Right lobe of liver (tissue), 4 donors: Measurements from ENCODE around the gene CCDC102A.

Experiments
- CTCF ChIP-seq, 4 donors: fragments of 200-600 bp in 3 of 4; fragments of 450-650 bp in 1 of 4; IDR thresholded peaks; one replicate each; pipeline versions ENCODE4 v1.5.1 to v1.8.0; 2016 to 2022; ENCODE audit warnings: antibody characterized with exemption in 4 of 4, mild to moderate bottlenecking in 2 of 4
- POLR2A ChIP-seq: fragments of 450-650 bp; IDR thresholded peaks from one replicate; pipeline ENCODE4 v1.6.1; 2017; ENCODE audit warnings: antibody characterized with exemption, mild to moderate bottlenecking
- donor health status: DM: no; HTN: no; CAD: no.
- donor health status: DM: no; HTN: no; CAD: no.
- donor health status: DM: no; HTN: yes; CAD: no.

GRCh38 chr16:57469917-57470470, 66.4 kb downstream of the CCDC102A start:
- TF ChIP-seq POLR2A: no peak
- no peak for TF ChIP-seq CTCF (IDR thresholded peaks at IDR 0.05)
